ENCODE results near the gene PBX3. TPM values are rescaled to one million over a fixed set of nuclear protein-coding genes. Genes with fewer than 3 reads are reported as not detected.

Gene PBX3
- total and polyA plus RNA-seq, 8 donors: 8.9 to 36.8 (median 21.5) TPM

GRCh38 chr9:125744616-125745015, 2.6 kb upstream of the PBX3 start:
- FAIRE-seq (no peak), ATAC-seq (no peak), DNase-seq (no peak)
- Histone ChIP-seq H3K9me3 (no peaks in the 10 kb centered on the region), H3K4me1 (no peaks in the 10 kb centered on the region), H3K4me3 (no peak overlapping the region), H3K36me3 (no peaks in the 10 kb centered on the region), H3K27me3 (no peaks in the 10 kb centered on the region), H3K27ac (no peak overlapping the region)
- no peak for TF ChIP-seq CTCF (IDR thresholded peaks at IDR 0.05)
- intact Hi-C loops (cut with DNase I): no loop called here
- 79 to 80% methylated on average over 5 of the region's 5 CpGs for WGBS, 2 donors

GRCh38 chr9:125745018-125745417, 2.2 kb upstream of the PBX3 start:
- ATAC-seq: no peak
- no peak for DNase-seq
- no peaks in the 10 kb centered on the region for H3K4me1 ChIP-seq
- WGBS, 2 donors: 39 to 48% methylated on average over 1 of the region's 1 CpG
- H3K27ac ChIP-seq: no peak overlapping the region
- H3K4me3 ChIP-seq: no peak overlapping the region
- no peaks in the 10 kb centered on the region for H3K36me3 ChIP-seq
- FAIRE-seq: no peak
- H3K9me3 ChIP-seq: no peaks in the 10 kb centered on the region
- TF ChIP-seq CTCF (IDR thresholded peaks at IDR 0.05): no peak
- intact Hi-C loops (cut with DNase I): no loop called here
- no peaks in the 10 kb centered on the region for H3K27me3 ChIP-seq

GRCh38 chr9:125745682-125746016, 1.5 kb upstream of the PBX3 start:
- H3K36me3 ChIP-seq: no peaks in the 10 kb centered on the region
- TF ChIP-seq CTCF (IDR thresholded peaks at IDR 0.05): no peak
- WGBS, 2 donors: 20 to 28% methylated on average over 6 of the region's 6 CpGs
- H3K27ac ChIP-seq: peak overlapping the region in 2 of 4 donors; percentile 74 to 81
- DNase-seq: no peak
- peak in 1 of 4 donors; percentile 4 for ATAC-seq
- H3K4me1 ChIP-seq: no peaks in the 10 kb centered on the region
- no peaks in the 10 kb centered on the region for H3K9me3 ChIP-seq
- peak overlapping the region; percentile 51 to 89 (median 75) for H3K4me3 ChIP-seq
- H3K27me3 ChIP-seq: no peaks in the 10 kb centered on the region
- FAIRE-seq: no peak
- intact Hi-C loops (cut with DNase I): no loop called here

- FAIRE-seq (no peak), ATAC-seq (peak; percentile 92 to 97 (median 93))
- intact Hi-C loops (cut with DNase I): no loop called here
Observed at GRCh38 chr9:125746017-125746773, 978 bp upstream of the PBX3 start.

More at GRCh38 chr9:125746017-125746773, 978 bp upstream of the PBX3 start:
- no peaks in the 10 kb centered on the region for H3K9me3 ChIP-seq
- H3K27ac ChIP-seq: peak overlapping the region; percentile 67 to 81 (median 71)
- 0 to 1% methylated on average over 47 to 79 of the region's 79 CpGs for WGBS, 2 donors
- no peaks in the 10 kb centered on the region for H3K36me3 ChIP-seq
- H3K4me1 ChIP-seq: no peaks in the 10 kb centered on the region
- no peaks in the 10 kb centered on the region for H3K27me3 ChIP-seq
- peak; percentile 92 to 98 (median 95) for DNase-seq
- H3K4me3 ChIP-seq: peak overlapping the region; percentile 51 to 89 (median 75)
- no peak for TF ChIP-seq CTCF (IDR thresholded peaks at IDR 0.05)

Data from pancreas (tissue), 10 donors.